Activated CD8-positive, alpha-beta T cell treated with anti-CD3 and anti-CD28 coated beads, Interleukin-2, amount 10 ng/mL, durations not matched to agents 7 days and 5 days (primary cell): Measurements from ENCODE around the gene NCR2. TPM values are rescaled to one million over a fixed set of nuclear protein-coding genes. Genes with fewer than 3 reads are reported as not detected.

ENCODE experiments used
- total RNA-seq, 2 experiments: library from RNA; stranded (reverse); gene quantifications; one replicate each; pipeline ENCODE4 v1.2.3, GENCODE V29; 2021

The NCR2 gene
- total RNA-seq, 2 experiments from 2014 or later: 0.45 to 1.3 TPM

Other genes starting within 250 kb of the NCR2 start
- gene TREML1, start 181.3 kb upstream of the NCR2 start, total RNA-seq: not detected
- gene TREM2, start 172.5 kb upstream of the NCR2 start, total RNA-seq: not detected
- gene TREML2, start 134.5 kb upstream of the NCR2 start, total RNA-seq: 10 to 100 TPM; 23.5 to 24.9 TPM
- not detected for gene TREML4, start 107.3 kb upstream of the NCR2 start, total RNA-seq
- gene TREM1, start 48.9 kb upstream of the NCR2 start, total RNA-seq: not detected
- 1 to 10 TPM; 6.7 to 7.1 TPM for gene FOXP4, start 210.8 kb downstream of the NCR2 start, total RNA-seq